NCI-H2107 (cell line): ENCODE data around the gene CADM1.

ENCODE experiments used
- DNase-seq: peaks from one replicate; lab custom pipeline; 2025; lab: John Stamatoyannopoulos, UW

Gene CADM1

GRCh38 chr11:115352805-115353485 is 151.3 kb downstream of the CADM1 start:
- no peak for DNase-seq

GRCh38 chr11:115349335-115350017 is 154.7 kb downstream of the CADM1 start:
- no peak for DNase-seq

GRCh38 chr11:115348416-115348815 is 155.8 kb downstream of the CADM1 start:
- peak; percentile 17 for DNase-seq

GRCh38 chr11:115347106-115347505 is 157.1 kb downstream of the CADM1 start:
- DNase-seq: no peak

- DNase-seq: no peak
These were observed 158.4 kb downstream of the CADM1 start for GRCh38 chr11:115345840-115346239.

GRCh38 chr11:115345361-115345760 is 158.9 kb downstream of the CADM1 start:
- no peak for DNase-seq

- DNase-seq: no peak
These were observed 159.4 kb downstream of the CADM1 start for GRCh38 chr11:115344846-115345245.

- no peak for DNase-seq
These were observed 162.1 kb downstream of the CADM1 start for GRCh38 chr11:115342142-115342541.

GRCh38 chr11:115340874-115341273 is 163.3 kb downstream of the CADM1 start:
- DNase-seq: no peak

GRCh38 chr11:115338476-115338875 is 165.7 kb downstream of the CADM1 start:
- DNase-seq: no peak

- DNase-seq: no peak
These were observed 169.1 kb downstream of the CADM1 start for GRCh38 chr11:115334932-115335788.

GRCh38 chr11:115333949-115334348 is 170.3 kb downstream of the CADM1 start:
- no peak for DNase-seq

- DNase-seq: no peak
These were observed 171.1 kb downstream of the CADM1 start for GRCh38 chr11:115333121-115333520.

GRCh38 chr11:115330684-115331482 is 173.3 kb downstream of the CADM1 start:
- DNase-seq: no peak

- DNase-seq: no peak
These were observed 177.7 kb downstream of the CADM1 start for GRCh38 chr11:115326526-115326925.

GRCh38 chr11:115325523-115325922 is 178.7 kb downstream of the CADM1 start:
- DNase-seq: no peak

- peak; percentile 51 for DNase-seq
These were observed 179.4 kb downstream of the CADM1 start for GRCh38 chr11:115324581-115325432.

GRCh38 chr11:115322553-115323203 is 181.5 kb downstream of the CADM1 start:
- no peak for DNase-seq

GRCh38 chr11:115321605-115322289 is 182.5 kb downstream of the CADM1 start:
- DNase-seq: no peak
